Measurements from ENCODE around the gene SLC16A12.
"Not testable (repeated sequence)": the region's sequence is repeated elsewhere in the genome, so short reads cannot be mapped to it uniquely, and the experiment has no call there.

Gene SLC16A12

DNA sequence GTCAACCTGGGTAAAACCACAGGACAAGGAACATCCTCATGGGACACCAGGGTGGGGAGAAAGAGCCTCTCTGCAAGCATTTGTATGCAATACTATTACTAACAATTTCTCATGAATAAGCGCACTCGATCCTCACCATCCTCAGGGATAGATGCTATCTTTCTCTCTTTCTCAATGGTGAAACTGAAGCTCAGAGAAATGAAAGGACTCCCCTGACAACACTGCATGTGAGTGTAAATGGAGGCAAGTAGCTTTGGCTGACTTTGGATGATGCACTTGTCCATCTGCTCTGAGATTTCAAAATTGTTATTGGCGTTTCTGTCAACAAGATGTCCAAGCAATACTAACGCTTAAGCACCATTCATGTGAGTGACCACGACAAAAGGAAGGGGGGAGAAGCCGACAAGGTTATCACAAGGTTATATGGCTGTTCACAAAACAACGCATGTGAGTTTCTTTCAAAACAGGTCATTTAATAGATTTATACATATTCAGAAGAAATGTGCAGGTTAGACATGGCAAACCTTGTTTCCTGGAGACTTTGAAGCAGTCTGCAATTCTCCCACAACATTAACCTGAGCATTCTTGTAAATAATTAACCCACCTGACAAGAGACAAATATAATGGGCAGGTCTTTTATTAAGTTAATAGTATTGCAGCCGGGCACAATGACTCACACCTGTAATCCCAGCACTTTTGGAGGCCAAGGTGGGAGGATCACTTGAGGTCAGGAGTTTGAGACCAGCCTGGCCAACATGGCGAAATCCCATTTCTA lies 67.0 kb downstream of the SLC16A12 start:
- DNase-seq = no peak

DNA sequence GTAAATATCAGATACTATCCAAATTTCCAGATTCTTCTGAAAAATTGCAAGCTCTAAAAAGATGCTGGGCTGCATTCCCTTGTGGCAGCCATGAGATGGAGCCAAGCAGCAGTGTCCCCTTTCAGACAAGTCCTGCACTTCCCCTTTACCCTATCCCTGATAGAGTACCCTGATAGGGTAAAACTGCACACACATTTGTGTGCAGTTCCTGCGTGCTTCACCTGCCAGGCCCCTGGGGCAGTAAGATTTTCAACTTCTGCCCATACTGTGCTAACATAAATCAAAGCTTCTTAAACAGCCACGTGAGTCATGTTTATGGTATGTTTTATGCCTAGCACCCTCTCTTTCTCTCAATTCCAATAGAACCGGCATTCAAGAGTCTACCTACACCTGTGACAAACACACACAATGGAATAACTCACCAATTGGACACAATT lies 68.8 kb downstream of the SLC16A12 start:
- no peak for DNase-seq

DNA sequence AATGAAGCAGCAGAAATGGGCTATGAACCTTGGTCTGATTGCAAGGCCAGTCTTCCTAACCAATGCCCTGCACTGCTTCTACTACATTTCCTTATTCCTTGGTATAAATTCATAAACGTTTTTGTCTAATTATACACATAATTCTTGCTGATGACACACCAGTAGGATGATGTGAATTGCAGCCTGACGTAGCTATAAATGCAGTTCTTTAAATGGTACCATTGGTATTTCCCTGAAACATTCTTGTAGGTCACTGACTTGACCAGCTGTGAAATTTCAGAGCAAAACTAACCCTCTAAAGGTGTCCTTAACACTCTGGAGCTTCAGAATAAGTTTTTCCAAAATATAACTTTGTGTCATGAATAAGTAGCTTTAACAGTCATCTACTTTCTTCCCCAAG lies 70.2 kb downstream of the SLC16A12 start:
- DNase-seq = no peak

DNA sequence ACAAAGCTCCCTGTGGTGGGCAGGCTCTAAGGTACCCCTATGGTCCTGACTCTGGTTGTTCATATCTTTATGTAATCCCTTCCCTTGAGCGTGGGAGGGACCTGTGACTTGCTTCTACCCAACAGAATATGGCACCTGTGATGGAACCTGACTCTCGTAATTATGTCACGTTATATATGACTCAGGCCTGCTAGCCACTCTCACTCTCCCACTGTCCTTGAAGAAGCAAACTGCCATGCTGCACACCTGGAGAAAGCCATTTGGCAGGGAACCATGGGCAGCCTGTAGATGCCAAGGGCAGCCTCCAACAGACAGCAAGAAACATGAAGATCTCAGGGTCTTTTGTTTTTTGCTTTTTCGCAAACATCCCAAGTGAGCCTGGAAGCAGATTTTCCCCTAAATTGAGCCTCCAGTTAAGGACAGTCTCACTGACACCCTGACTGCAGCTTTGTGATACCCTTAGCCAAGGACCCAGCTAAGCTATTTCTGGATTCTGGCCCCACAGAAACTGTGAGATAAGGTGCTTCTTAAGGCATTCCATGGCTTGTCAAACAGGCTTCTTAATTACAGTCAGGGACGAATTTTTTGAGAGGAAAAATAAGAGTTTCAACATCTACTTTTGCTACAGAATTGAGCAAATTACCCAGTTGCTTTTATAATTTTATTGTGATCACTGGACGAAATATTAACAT lies 71.4 kb downstream of the SLC16A12 start:
- DNase-seq = no peak

DNA sequence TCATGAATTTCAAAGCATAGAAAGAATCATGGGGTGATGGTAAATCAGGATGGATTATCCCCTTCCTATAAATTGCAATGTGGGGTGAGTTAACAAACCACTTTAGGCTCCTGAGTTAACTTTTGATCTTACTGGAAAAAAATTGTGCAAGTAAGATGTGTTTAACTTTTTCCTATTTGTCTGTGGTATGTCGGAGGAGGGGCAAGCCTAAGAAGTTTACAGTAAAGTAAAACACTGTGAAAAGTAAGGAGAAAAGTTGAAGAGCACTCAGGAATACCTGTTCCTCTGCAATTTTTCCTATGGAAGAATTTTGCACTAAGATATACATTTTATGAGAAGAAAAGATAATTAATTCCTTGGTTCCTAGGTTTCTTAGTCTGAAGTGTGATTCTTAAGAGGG lies 76.6 kb downstream of the SLC16A12 start:
- DNase-seq = no peak

DNA sequence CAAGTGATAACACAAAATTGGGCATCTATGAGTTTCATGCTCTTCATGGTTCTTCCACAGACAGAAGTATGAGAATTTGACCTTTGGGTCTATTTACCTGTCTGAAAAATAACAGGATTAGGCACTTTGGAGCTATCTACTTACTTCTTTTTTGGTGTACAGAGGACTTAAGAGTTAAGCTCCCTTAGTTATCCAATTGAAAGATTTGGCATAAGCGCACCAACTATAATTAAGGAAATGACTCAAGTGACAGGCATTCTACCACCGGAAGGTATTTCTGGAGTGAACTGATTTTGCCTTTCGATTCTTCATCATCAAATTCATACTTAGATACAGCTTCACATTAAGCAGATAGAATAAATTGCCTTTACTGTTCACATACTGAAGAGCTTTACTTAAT lies 77.1 kb downstream of the SLC16A12 start:
- no peak for DNase-seq

DNA sequence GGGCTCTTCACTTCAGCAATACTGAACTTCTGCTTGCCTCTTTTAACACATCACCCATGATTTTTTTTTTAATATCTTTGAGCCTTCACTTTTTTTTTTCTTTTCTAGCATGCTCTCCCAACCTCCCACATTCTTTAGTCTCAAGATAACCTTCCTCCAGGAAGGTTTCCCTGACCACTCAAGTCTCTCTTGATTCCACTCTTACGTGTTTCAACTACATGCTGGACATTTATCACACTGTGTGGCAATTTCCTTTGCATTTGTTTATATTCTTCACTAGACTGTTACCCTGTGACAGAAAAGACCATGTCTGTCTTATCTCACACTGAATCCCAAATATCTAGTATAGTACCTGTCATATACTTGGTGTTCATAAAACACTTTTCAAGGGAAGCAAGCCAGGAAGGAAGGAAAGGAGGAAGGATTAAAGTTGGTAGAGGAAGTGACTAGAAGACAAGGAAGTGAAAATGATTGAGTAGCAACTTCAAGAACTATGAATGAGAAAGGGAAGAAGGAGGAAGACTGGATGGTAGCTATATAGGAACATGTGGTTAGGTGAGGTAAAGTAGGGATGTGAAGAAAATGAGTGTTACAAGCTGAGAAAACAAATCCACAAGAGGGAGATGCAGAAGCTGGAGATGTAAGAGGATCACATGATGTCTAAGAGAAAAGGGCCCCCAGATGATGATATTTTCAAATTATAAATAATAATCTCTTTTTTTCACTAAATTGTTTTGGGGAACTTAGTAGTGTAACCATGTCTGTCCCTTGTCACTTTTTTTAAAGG lies 80.6 kb downstream of the SLC16A12 start:
- DNase-seq = no peak

DNA sequence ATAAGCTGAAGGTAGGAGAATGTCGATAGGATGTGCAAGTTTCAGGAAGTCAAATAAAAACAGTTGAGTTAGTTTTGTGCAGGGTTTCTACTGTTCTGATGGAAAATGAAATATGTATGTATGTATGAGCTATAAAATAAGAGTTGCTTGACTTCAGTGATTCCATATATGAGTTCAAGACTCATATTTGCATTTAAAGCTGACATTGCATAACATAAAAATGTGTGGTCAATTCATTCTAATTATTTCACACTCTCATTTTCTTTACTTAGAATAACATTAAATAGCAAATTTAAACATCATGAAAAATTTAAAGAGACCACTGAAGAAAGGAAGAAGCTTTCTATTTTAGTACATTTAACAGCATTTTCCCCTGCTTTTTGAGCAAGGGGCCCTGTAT lies 83.2 kb downstream of the SLC16A12 start:
- DNase-seq = no peak

DNA sequence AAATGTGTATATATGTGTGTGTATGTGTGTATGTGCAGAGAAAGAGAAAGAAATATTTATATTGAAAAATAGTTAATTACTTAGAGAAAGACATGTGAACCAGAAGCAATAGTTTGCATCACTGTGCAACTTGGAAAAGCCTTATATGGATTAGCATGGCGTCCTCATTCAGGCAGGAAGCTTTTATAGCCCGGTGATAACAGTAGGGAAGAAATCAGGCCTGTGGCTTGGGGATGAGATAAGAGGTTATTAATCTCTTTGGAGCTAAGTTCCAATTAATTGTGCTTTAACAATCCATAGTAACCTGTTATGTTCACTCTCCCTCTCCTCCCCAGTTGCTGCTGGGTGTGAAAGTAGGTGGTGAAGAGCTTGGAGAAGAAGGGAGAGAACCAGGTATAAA lies 84.5 kb downstream of the SLC16A12 start:
- no peak for DNase-seq

DNA sequence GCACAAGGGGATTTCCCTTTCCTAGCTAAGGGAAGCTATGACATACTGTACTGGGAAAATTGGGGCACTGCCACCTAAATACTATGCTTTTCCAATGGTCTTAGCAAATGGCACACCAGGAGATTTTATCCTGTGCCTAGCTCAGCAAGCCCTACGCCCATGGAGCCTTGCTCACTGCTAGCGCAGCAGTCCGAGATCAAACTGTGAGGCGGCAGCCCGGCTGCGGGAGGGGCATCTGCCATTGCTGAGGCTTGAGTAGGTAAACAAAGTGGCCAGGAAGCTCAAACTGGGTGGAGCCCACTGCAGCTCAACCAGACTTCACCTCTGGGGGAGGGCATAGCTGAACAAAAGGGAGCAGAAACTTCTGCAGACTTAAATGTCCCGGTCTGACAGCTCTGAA lies 90.6 kb downstream of the SLC16A12 start:
- not testable (repeated sequence) for DNase-seq

DNA sequence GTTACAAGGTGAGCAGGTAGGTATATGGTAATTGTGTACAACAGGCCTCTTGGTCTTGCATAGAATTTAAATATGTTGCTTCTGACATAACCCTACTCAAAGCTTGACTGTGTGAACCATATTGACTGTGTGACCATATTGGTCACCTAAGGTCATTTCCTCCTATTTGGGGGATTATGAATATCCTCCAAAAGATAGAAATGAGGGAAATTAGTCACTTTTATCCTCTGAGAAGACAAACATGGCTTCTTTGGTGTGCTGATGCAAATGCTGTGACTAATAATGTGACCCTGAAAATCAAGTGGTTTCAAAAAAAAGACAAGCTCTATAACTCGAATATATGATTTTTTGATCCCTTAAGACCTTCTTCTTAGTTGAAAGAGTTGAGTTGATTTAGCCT lies 93.1 kb downstream of the SLC16A12 start:
- DNase-seq = no peak

DNA sequence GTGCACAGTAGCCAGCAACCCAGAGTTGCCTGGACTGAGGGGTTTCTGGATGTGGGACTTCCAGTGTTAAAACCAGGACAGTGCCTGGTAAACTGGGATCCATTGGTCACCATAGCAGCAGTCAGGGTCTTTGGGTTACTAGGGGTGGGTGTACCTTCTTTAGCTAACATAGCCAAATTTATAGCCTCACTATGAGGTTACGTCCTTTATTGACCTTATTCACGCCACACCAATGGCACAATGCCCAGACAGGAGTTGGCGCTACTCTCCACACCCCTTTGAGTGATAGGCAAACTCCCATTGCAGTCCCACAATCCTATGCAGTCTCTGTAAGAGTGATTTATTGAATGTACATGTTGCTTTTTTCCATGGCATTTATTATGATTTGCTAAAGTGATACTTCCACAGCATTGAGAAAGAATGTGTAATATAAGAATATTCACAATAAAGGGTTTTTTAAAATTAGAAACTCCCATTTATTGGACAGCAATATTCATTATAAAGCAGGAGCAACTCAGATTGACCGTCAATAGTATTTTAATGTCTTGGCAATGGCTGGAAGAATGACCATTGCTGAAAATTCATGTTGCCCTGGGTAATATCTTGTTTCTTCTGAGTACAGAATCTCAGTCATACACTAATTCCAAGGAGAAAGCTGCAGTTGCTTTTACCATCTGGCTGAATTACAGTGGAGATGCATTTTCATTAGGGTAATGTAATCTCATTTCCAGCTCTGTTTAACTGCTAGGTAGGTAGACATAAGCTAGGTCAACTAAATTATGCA lies 95.0 kb downstream of the SLC16A12 start:
- no peak for DNase-seq

DNA sequence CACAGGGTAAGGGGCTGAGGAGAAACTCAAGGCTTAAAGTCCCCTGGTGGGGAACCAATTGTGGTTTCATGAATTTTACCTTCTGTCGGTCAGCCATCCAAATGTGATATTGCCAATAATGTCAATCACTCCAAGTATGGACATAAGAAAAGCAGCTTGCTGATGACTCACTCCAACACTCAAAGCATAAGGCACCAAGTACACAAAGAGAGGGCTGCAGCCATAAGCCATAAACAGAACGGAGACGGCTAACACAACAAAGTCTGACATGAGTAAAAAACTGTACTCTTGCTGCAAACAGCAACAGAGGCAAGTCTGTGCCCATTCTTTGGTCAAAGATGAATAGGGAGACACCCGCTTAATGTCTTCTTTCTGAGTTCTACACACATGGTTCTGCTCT lies 96.9 kb downstream of the SLC16A12 start:
- no peak for DNase-seq

DNA sequence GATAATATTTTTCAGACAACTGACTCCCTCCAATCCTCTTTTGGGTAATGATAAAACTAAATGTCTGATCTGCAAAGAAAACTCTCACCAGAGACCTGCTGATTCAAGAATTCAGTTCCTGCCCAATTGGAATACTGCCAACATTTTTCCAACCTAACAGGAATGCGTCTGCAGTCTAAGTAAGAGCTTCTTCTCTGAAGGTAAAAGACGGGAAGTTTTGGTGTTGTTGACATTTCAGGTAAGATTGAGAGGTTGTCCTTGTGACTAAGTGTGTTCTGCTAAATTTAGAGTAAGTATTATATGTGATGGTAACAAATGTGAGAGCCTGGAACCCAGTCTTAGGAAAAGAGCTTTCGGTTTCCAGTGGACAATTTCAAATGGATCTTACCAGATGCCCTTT lies 103.4 kb downstream of the SLC16A12 start:
- no peak for DNase-seq

DNA sequence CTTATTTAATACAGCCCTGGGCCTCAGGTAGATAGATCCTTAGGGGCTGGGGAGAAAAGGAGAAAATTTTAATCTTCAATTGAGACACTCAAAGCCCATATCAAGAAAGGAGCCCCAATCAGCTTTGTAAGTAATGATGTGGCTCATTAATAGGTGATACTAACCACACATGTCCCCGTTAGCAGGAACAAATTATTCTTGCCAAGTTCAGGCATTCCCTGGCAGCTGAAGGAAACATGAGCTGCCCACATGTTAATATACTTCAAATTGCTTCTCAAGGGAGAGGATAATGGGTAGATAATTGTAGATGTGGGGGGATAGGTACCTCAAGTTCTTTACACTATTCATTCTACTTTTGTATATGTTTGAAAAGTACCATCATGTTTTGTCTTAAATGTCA lies 106.5 kb downstream of the SLC16A12 start:
- no peak for DNase-seq

DNA sequence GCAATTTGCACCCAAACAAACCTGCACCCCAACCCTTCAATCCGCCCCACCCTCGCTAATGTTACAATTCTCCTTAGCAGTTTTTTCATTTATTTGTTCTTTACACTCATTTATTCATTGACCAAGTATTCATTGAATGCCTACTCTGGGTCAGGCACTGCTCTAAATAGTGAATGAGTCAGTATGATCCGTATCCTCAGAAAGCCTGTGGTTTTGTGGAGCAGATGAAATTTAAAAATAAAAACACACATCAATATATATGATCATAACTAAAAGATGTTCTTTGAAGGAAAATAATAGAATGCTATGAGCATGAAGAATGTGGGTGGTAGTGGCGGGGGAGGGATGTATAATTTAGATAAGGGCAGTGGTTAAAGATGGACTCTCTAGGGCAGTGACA lies 107.8 kb downstream of the SLC16A12 start:
- DNase-seq = no peak

DNA sequence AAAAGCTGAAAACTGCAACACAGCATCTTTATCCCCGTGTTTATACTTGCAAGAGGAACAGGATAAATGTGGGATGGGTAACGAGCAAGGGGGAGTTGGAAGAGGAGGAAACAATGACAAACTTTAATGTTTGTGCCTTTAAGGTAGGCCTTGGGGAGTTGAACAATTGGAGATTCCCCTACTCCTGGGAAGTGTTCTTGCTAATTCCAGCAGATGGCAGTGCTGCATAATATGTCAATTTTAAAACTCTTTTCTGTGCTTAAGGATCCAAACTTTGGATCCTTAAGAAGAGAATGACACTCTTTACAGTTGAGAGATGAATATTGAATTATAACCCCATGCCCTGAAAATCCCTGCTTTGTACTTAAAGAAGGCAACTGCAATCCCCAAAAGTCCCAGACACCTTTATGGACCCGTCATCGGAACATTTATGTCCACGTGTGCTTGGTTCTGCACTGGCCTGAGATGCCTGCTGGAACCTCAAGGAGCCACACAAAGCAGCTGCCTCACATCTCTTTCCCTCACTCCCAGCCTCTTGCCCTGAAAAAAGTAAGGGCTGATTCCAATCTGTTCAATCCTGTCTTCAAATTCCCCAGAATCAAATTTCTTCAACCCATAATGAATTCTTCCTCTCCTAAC lies 109.0 kb downstream of the SLC16A12 start:
- no peak for DNase-seq

DNA sequence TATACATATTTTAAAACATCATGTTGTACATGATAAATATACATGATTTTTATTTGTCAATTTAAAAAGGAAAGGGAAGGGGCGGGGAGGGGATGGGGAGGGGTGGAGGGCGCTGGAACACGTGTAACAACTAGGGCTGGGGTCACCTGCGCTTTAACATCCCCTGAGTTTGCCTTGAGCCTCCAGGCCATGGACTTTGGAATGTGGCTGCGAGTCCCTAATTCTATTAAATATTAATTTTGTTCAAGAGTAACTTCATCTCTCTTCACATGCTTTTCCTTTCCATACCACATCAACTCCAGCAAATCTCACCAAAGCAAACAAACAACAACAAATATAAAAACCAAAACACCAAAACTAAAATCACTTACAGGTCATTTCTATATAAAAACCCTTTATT lies 110.4 kb downstream of the SLC16A12 start:
- no peak for DNase-seq

DNA sequence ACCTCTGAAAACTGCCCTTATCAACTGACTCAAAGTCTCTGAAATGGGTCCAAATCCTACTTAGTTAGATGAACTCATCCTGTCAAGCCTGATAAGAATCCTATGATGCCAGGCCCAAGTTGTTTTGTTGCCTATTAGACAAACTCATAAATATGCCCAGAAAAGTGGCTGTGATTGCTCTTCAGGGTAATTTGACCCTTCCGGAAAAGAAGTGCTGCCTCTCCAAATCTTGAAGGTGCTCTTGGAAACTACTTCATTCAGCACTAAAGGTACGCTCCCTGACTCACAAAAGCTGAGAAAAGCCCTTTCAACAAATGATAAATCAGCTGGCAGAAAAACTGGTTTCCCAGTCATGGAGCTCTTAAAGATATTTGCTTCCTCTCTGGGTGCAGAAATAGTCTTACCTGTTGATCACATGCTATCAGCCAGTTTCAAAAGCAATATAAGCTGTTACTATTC lies 114.3 kb downstream of the SLC16A12 start:
- DNase-seq = no peak

DNA sequence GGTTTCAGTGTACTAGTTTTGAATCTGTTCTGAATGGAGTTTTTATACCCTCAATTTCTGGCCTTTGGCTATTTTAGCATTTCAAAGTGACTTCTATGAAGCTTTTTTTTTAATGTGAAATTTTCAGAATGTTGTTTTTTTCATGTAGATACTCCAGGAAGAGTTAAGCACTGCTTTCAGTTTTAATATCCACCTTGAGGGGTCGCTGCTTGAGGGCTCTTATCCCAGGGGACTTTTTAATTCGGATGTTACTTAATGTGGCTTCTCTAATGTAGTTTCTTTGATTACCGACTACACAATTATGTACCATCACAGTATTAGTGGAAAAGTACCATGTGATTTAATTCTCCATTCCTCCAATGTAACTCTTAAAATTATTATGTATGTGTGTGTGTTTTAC lies 115.8 kb downstream of the SLC16A12 start:
- no peak for DNase-seq

DNA sequence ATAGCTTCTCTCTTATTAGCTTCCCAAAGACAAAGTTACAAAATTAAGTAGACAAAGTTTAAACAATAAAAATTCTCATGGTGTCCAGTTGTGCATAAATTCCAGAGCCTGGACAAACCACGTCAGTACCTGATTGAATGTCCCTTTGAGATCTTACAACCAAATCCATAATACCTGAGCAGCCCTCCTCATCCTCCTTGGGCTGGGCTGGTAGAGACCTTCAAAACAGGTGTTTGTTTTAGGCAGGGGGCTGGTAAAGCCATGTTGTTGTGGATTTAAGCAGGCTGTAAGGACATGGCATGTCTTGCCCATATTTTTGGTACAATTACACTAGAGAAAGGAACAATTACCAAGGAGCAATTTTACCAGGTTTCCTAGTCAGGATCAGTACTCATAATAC lies 118.9 kb downstream of the SLC16A12 start:
- no peak for DNase-seq

All from COR-L47 (cell line).